Measurements from ENCODE around the gene PHC1. TPM values are rescaled to one million over a fixed set of nuclear protein-coding genes. Genes with fewer than 3 reads are reported as not detected.

The PHC1 gene
- total RNA-seq, 1 experiment from 2014 or later, result 568 TPM

GRCh38 chr12:8914716-8915526, 612 bp downstream of the PHC1 start:
- H3K4me2 ChIP-seq (ENCODE audit: insufficient read depth, insufficient read length, low read length), result peak overlapping the region; percentile 91
- no peaks in the 10 kb centered on the region for H3K27me3 ChIP-seq (ENCODE audit: insufficient read depth, low read length)
- H2BK15ac ChIP-seq (ENCODE audit: low read depth, low read length), result no peak overlapping the region
- H4K20me1 ChIP-seq (ENCODE audit: control insufficient read depth, insufficient read depth, insufficient read length), result no peaks in the 10 kb centered on the region
- H3K9me3 ChIP-seq (ENCODE audit: control insufficient read depth, low read depth, low read length), result no peaks in the 10 kb centered on the region
- peaks cover 2% of the 10 kb centered on the region; the same call in 1 of the 2 replicates for H3K4me1 ChIP-seq (ENCODE audit: insufficient read depth, low read length)
- no peak overlapping the region for H4K91ac ChIP-seq (ENCODE audit: insufficient read length, low read depth, low read length)
- H4K8ac ChIP-seq (replicated peaks; ENCODE audit: insufficient read length, low read depth, low read length), result no peak overlapping the region
- no peak overlapping the region for H2BK120ac ChIP-seq (ENCODE audit: low read depth, low read length, poor library complexity, severe bottlenecking)
- H2BK5ac ChIP-seq (ENCODE audit: insufficient read length, low read length), result peak overlapping the region; percentile 21
- H2AK5ac ChIP-seq (ENCODE audit: insufficient read length, low read length), result no peak overlapping the region
- H3K27ac ChIP-seq (ENCODE audit: insufficient read length, low read depth, low read length), result peak overlapping the region; percentile 89
- DNase-seq, result peak; percentile 83
- H3K23me2 ChIP-seq (ENCODE audit: insufficient read length, low read depth, low read length, poor library complexity, severe bottlenecking), result peaks cover 5% of the 10 kb centered on the region
- no peak overlapping the region for H3K23ac ChIP-seq (ENCODE audit: insufficient read length, low read depth, low read length)
- H3K14ac ChIP-seq (ENCODE audit: insufficient read depth, low read length), result peak overlapping the region; percentile 84
- peaks cover 4% of the 10 kb centered on the region for H3K79me1 ChIP-seq (ENCODE audit: insufficient read depth, low read depth, low read length, poor library complexity, severe bottlenecking)
- H2BK12ac ChIP-seq (ENCODE audit: insufficient read length, low read depth, low read length), result no peak overlapping the region
- H3K9me3 Mint-ChIP-seq, result peaks cover 0 to 3% of the 10 kb centered on the region in 2 experiments; a peak in 1 of 5 replicates
- no peak overlapping the region for H3T11ph ChIP-seq (ENCODE audit: low read length)
- no peak overlapping the region for H3K4me3 Mint-ChIP-seq
- no peak overlapping the region for H3K4ac ChIP-seq (ENCODE audit: low read depth, low read length)
- H3K79me2 ChIP-seq (ENCODE audit: insufficient read depth, low read length), result peaks cover 46% of the 10 kb centered on the region
- no peak overlapping the region for H2AFZ ChIP-seq (ENCODE audit: low read length)
- peak overlapping the region; percentile 93 for H3K56ac ChIP-seq (ENCODE audit: insufficient read length, low read depth, low read length)
- peaks cover 14 to 17% (median 17%) of the 10 kb centered on the region in 3 experiments; a peak in 6 of 7 replicates for H3K36me3 Mint-ChIP-seq (ENCODE audit: insufficient read depth in 1 of 3, low read depth in 3 of 3)
- H3K9ac ChIP-seq (ENCODE audit: extremely low read depth, insufficient read length, low read length), result peak overlapping the region; percentile 96
- no peak overlapping the region for H2BK20ac ChIP-seq (ENCODE audit: low read depth, low read length, poor library complexity, severe bottlenecking)
- no peak overlapping the region for H3K27ac Mint-ChIP-seq
- no CpG with 5 or more reads among the region's 35 CpGs for WGBS (ENCODE audit: extremely low coverage, insufficient read length, low lambda C conversion rate)
- peaks cover 46 to 48% of the 10 kb centered on the region in 2 experiments for H3K4me1 Mint-ChIP-seq
- H3K27me3 Mint-ChIP-seq (ENCODE audit: low read depth), result no peaks in the 10 kb centered on the region
- peak overlapping the region; percentile 5 for H3K18ac ChIP-seq (ENCODE audit: insufficient read length, low read depth, low read length)
- no peak overlapping the region for H4K5ac ChIP-seq (ENCODE audit: insufficient read length, low read depth, low read length)
- TF ChIP-seq CTCF (conservative IDR thresholded peaks at IDR 0.05), result no peak

Data from H9 (cell line).